HuH-7.5 (cell line): ENCODE results near the gene ABHD1.
A peak's percentile ranks its signal among the peaks of the same experiment; 100 is the strongest.

ENCODE experiments used
- DNase-seq: peaks from one replicate; pipeline ENCODE4 v3.0.0; 2011; ENCODE audit warnings: low spot score

Gene ABHD1

DNA sequence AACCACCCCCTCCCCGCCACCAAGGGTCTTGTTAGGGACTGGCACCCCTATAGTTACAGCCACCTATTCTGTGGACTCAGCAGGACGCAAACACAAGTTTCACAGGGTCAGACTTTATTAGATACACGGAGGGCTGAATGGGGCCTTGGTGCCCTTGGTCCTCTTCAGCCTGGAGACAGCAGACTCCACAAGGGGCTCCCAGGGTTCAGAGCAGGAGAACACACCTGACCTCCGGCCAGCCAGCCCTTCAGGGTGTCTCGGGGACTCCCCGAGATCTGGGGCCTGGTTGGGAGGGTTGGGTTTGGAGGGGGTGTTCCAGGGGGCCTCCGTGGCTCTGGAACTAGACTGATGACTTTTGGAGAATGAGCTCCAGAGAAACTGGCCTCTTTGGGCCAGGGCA, 13.1 kb downstream of the ABHD1 start:
- no peak for DNase-seq

DNA sequence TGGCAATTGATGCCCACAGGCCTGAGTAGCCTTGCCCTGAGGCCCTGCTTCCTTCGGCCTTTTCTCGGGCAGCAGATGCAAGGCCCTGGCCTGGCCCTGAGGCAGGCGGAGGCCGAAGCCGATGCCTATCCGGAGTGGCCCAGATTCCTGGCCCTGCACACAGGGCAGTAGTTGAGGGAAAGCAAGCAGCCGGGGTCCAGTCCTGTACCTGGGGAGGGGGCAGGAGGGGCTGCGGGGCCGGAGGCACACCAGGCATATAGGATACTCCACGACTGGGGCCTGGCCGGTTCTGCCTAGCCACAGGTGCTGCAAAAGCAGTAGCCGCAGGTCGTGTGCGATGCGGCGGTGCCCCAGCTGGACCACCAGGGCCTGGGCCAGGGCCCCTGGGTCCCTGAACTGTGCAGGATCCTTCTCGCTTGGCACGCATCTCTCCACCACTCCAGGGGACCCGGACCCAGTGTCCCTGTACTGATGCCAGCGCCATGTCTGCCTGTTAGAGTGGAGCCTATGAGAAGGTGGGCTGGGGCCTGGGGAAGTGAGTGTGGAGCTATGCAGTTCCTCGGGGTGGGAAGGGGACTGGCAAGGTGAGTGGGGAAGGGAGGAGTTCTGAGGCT, 13.8 kb downstream of the ABHD1 start:
- DNase-seq = no peak

DNA sequence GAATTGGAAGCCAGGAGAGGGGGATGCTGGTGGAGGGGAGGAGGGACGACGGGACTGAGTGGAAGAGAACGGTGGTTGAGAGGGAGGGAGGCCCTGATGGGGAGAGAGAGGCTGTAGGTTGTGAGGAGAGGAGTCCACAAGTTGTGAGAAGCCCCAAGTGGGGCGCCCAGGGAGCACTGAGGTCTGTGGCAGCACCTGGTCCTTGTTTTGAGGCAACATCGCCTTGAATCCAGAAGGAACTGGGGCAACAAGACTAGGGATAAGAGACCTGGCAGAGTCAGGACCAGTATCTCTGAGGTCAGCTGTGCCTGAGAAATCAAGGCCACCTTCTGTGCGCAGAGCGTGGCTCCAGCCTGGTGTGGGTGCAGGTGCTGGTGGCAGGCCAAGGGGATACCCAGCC, 14.5 kb downstream of the ABHD1 start:
- DNase-seq = no peak

GRCh38 chr2:27139310-27139709, 15.7 kb downstream of the ABHD1 start, which contains the start of gene PRR30:
PRR30 (minus strand) TSS chr2:27139410; CDS start chr2:27138329, 1,081 bp downstream.
- DNase-seq = no peak

DNA sequence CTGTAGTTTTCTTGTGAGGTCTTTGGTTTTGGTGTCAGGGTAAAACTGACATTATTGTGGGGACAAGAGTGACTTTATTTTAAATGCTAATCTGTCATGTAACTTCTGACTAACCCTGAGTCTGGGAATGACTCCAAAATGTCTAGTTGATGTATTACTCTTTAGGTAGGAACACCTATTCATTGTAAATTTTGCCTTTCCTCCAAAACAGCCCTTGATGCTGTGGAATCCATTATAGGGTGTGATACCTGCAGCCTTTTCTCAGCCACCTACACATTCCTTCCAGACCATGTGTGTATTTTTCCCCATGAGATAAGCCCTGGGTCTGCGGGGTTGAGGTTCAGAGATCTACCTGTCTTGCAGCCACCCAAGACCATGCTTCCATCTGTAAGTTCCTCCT, 19.7 kb downstream of the ABHD1 start:
- DNase-seq = no peak

DNA sequence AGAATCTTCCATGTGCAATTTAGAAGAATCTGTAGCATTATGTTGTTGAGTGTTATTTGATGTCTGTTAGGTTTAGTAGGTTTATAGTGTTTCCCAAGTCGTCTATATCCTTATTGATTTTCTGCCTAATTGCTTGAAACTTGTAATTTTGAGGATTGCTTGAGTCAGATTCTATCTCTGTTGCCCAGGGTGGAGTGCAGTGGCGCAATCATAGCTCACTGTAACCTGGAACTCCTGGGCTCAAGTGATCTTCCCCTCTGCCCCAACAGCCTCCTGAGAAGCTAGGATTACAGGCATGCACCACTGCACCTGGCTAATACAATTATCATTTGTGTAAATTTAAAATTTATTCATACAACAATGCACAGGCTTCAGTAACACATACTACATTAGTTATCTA, 22.1 kb downstream of the ABHD1 start:
- no peak for DNase-seq

- no peak for DNase-seq
Measured at GRCh38 chr2:27147935-27148334, 24.3 kb downstream of the ABHD1 start.

DNA sequence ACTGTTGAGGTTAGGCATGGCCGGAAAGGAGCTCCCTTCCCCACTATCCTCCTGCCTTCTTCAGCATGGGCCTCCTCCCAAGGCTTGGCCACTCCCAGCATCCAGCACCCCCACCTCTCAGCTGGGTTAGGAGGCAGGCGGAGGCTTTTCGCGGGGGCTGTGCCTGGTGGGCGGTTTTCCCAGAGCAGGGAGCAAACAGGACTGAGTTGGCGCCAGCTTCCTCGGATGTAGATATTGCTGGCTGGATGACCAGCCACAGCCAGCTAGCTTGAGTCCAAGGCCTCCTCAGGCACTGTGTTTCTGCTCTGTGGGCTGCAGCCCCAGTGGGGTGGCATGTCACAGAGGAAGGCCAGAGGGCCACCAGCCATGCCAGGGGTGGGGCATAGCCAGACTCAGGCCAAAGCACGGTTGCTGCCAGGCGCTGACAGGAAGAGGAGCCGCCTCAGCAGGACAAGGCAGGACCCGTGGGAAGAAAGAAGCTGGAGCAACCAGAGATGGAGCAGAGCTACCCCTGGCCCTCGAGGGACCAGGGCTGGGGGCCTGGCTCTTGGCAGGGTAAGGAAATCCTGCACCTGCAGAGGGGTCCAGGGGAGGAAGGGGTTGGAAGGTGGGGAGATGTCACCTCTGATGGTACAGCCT, 25.3 kb downstream of the ABHD1 start, which contains the start of gene TCF23:
Gene TCF23, plus strand, starts transcription at position 204 of the 639 bp plus-strand sequence. Its CDS starts 130 bp downstream, at position 334.
- no peak for DNase-seq

- DNase-seq = no peak
Measured at GRCh38 chr2:27149570-27150405, 26.2 kb downstream of the ABHD1 start.

DNA sequence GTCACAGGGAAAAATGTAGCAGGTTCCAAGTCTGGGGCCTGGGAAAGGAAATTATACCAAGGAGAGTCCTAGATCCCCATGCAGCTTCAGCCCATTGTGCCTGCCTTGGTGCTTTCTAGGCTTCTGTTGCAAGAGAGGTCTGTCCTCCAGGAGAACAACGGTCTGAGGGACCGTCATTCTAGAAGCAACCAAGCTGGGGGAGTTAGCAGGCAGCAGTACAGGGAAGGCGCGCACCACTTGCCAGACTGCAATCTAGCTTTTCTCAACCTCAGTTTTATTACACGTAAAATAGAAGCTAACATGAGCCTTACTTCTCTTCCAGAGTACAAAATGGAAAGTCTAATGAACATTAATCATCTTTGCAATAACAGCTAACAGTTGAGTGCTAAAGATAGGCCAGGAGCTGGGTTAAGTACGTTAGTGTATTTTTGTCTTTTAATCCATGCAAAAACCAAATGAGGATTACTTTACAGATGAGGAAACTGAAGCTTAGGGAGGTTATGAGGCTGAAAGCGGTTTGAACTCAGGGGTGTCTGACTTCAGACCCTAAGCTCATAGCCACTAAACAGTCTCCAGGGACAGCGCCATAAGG, 27.1 kb downstream of the ABHD1 start:
- DNase-seq = no peak

DNA sequence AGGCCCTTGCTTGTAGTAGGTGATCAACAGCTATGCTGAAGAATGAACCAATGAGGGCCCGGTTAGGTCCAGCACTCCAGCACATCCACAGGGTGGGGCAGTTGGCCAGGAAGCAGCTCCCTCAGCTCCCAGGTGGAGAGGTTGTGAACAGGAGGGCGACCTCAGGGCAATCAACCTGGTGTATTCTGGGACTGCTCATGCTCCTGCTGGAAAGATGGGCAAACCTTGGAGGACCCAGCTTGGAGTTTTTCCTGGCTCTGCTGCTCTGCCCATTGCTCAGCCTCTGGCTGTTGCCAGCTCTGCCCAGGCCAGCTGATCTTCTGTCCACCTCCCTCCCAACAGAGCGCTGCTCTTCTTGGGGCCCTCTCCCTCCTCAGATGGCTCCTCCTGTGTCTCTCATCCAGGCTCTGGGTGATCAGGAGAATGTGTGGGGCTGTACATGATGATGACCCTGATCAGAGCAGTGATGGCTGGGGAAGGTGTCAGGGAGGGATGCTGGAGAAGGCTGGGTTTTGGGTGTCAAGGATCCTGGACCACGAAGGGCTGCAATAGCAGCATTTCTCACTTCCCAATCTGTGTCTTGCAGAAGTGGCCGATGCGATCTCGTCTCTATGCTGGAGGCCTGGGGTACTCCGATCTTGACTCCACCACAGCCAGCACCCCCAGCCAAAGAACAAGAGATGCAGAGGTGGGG, 28.6 kb downstream of the ABHD1 start:
- peak; percentile 62 for DNase-seq

DNA sequence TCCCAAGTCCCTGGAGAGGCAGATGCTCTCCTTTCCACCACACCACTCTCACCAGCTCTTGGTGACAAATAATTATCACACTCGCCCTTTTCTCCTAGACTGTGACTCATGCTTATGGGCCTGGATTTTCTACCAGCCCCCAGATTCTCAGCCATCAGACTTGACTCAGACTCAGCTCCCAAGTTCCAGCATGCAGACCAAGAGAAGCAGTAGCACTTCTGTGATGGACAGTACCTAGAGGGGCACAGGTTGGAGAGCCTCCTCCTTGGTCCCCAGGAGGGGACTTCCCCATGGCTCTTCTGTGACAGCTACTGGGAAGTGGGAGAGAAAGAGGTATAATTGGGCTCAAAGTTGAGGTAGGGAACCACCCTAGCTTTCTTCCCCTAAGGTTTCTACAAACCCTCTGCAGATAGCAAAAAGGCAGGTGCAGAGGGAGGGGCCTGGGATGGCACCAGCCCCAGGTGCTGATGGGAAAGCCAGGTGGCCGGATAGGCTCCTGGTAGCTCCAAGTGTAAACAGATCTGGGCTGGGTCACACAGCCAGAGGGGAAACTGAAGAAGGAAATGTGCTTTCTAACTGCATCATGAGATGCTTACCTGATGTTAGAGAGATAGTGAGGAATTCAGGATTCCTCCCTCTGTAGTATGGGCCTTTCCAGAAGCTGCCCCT, 29.3 kb downstream of the ABHD1 start:
- DNase-seq = no peak

DNA sequence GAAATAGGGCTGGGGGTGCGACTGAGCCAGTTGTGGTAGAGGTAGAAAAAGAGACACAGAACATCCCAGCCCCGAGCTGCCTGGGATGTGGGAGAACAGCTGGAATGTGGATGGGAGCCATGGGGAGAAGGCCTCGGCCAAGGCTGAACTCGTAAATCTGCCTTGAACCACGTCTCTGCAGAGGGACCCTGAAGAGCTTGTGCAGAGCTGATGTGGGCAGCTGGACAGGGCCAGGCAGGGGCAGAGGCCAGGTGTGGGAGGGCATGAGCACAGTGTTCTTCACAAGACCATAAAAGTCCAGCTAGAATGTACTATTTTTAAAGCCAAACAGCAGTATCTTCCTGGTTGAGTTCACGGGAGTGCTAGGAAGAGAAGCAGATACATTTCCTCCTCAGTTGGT, 30.9 kb downstream of the ABHD1 start:
- no peak for DNase-seq

DNA sequence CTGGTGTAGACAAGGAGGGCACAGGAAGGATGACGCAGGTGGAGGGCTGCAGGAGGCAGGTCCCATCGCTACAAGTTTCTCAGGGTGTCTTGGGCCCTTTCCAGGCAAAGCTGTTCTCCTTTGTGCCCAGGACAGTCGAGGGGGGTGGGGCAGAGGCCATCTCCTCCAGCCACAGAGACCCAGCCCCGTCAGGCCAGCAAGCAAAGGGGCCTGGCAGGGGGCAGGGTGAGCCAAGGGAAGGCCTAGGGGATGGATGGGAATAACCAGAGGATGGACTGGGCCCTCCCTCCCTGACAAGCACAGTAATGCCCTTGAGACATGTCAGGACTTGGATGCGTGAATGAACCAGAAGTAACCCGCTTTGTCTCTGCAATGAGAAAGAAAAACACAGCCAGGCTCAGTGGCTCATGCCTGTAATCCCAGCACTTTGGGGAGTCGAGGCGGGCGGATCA, 31.5 kb downstream of the ABHD1 start:
- DNase-seq = no peak

DNA sequence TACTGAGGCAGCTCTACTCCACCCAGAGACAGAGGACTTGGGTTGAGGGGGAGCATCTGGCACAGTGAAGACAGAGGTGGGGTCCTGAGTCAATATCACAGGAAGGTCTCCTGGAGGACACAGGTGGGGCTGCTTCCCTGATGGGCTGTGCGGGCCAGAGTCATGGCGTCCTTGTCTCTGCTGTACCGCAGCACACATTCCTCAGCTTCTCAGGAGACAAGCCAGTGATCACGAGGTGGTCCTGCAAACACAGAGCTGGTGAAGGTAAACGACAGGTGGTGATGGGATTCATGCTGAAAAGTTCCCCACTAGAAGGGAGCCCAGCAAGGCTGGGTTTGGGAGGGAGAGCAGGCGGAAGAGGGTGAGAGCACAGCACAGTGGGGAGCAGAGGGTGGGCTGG, 34.9 kb downstream of the ABHD1 start:
- no peak for DNase-seq

DNA sequence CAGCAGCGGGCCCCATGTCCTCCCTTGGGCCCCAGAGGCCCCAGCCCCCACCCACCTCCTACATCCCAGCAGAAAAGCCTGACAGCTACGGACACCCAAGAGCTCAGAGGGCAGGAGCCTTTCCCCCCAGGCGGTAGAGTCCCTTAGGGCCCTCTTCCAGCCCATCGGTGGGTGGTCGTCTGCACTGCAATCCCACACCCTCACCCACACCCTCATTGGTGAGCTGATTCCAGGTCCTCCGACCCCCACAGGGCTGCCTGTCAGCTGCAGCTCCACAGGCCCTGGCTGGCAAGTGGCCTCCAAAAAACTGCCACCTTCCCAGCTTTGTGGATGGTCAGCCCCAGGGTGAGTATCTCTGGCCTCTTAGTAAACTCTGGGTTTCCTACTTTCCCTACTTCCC, 35.7 kb downstream of the ABHD1 start:
- no peak for DNase-seq

- no peak for DNase-seq
Measured at GRCh38 chr2:27160191-27160590, 36.6 kb downstream of the ABHD1 start.

- no peak for DNase-seq
Measured at GRCh38 chr2:27162151-27163121, 38.8 kb downstream of the ABHD1 start.

- DNase-seq = no peak
Measured at GRCh38 chr2:27164960-27165763, 41.5 kb downstream of the ABHD1 start.
